Bronchial epithelial cell (primary cell): Measurements from ENCODE around the gene MIA2. TPM values are rescaled to one million over a fixed set of nuclear protein-coding genes. Genes with fewer than 3 reads are reported as not detected.
A peak's percentile ranks its signal among the peaks of the same experiment; 100 is the strongest.

Experiments
- DNase-seq: peaks from one replicate; pipeline ENCODE4 v3.0.0-alpha.2; 2010; ENCODE audit warnings: low read depth
- FAIRE-seq: peaks from 2 replicates; lab custom pipeline; 2011; peaks lifted over from hg19 to GRCh38; lab: Jason Lieb, UNC
- H3K27me3 ChIP-seq: 2 replicates; pipeline ENCODE4 v1.5.1; 2011; ENCODE audit warnings: low read length; ENCODE audit not compliant: control insufficient read depth, insufficient read depth
- H3K36me3 ChIP-seq: 2 replicates; pipeline ENCODE4 v1.5.1; 2011; ENCODE audit warnings: low read length; ENCODE audit not compliant: control insufficient read depth, insufficient read depth
- H3K4me3 ChIP-seq: 2 replicates; pipeline ENCODE4 v1.5.1; 2011; ENCODE audit warnings: mild to moderate bottlenecking, low read depth, low read length, control low read depth
- CTCF ChIP-seq: IDR thresholded peaks from 2 replicates; pipeline ENCODE4 v1.5.1; 2011; ENCODE audit warnings: mild to moderate bottlenecking, moderate library complexity, low read length, control low read depth, inconsistent platforms; ENCODE audit not compliant: insufficient read depth, severe bottlenecking
- total RNA-seq: library from RNA; depleted of rRNA; stranded (reverse); fragments of >200 nt; gene quantifications from 2 replicates; pipeline ENCODE4 v1.2.1, GENCODE V29; 2014

MIA2 gene
- total RNA-seq, 1 donor from 2014 or later: 41.9 TPM

DNA sequence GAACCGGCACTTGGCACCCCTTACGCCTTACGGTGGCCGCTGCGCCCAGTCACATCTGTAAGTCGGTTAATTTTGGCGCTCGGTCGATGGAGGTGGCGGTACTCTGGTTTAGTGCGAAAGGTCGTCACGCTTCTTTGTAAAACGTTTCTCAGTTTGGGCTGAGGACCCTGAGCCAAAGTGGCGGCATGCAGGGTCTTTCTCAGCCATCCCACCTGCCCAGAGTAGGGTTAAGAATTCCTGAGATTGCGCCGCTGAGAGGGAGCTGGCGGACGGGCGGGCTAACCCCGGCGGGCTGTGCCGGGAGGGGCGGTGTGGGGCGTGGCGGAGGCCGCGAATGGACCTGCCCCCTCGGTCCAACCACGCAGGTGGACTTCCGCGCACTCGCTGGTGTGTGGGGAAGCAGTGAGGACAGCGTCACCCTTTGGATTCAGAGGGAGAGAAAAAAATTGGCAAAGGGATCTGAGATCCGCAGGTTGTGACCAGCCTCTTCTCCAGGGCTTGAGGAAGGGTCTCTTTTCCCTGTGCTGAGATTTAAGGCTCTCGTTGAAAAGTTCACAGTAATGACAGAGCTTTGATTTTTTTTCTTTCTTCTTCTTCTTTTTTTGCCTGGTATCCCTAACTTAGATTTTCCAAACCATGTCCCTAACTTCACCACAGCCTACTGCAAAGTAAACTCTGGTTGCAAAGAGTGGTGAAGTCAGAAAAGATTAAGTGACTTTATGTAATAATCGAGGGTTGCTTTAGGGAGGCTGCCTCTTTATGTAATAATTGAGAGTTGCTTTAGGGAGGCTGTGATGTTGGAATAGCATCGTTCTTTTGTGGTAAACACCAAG, 199.1 kb downstream of the MIA2 start:
- H3K27me3 ChIP-seq: no peaks in the 10 kb centered on the region
- H3K36me3 ChIP-seq: no peaks in the 10 kb centered on the region
- no peak for FAIRE-seq

DNA sequence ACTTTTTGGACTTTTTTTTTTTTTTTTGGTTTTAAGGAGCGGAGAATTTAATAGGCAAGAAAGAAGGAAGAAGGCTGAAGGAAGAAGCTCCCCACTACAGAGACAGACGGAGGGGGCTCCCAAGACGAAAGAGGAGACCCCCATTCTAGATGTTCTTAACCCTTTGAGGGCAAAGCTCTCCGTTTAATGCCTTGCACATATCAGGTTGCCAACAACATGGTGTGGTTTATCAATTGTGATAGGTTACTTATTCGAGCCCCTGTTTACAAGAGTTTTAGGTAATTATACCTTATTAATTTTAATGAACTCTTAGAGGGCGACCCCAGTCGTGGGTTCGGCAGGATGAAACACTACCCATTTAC, 199.7 kb downstream of the MIA2 start:
- FAIRE-seq (no peak), DNase-seq (no peak)
- Histone ChIP-seq H3K36me3 (no peaks in the 10 kb centered on the region), H3K4me3 (peak overlapping the region; percentile 89), H3K27me3 (no peaks in the 10 kb centered on the region)
- TF ChIP-seq CTCF: no peak

More for the DNA sequence above, 199.1 kb downstream of the MIA2 start:
- H3K4me3 ChIP-seq: peak overlapping the region; percentile 89
- TF ChIP-seq CTCF: peak; percentile 33
- peak; percentile 79 for DNase-seq

- peak; percentile 65 for DNase-seq
- no peak for TF ChIP-seq CTCF
- FAIRE-seq: no peak
- no peaks in the 10 kb centered on the region for H3K27me3 ChIP-seq
- H3K36me3 ChIP-seq: no peaks in the 10 kb centered on the region
- no peak overlapping the region for H3K4me3 ChIP-seq
Observed at GRCh38 chr14:39434401-39434800, 200.7 kb downstream of the MIA2 start.

DNA sequence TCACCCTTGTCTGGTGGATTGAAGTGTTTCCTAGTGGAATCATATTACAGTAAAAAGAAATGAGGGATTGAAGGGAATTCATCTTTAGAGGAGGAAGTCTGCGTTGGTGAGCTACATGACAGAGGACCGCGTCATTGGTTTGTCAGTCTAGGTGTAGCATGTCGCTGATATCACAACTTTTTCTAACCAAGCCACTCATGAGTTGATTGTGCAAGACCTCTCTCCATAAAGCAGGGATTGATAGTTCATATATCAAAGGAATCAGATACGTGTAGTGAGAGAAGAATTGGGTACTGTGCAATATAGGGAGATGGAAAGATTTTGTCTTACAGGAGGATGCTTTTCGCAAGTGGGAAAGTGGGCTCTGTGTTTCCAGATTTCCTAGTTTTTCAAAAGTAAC, 201.5 kb downstream of the MIA2 start:
- FAIRE-seq: no peak
- no peaks in the 10 kb centered on the region for H3K27me3 ChIP-seq

More for the DNA sequence above, 201.5 kb downstream of the MIA2 start:
- TF ChIP-seq CTCF: no peak
- no peak overlapping the region for H3K4me3 ChIP-seq
- no peaks in the 10 kb centered on the region for H3K36me3 ChIP-seq
- DNase-seq: no peak

Other genes starting within 250 kb of the MIA2 start
- 140 and 211 TPM in 2 replicates for gene SEC23A, start 130.7 kb upstream of the MIA2 start, total RNA-seq
- 31.9 and 51.3 TPM in 2 replicates for gene GEMIN2, start 119.6 kb upstream of the MIA2 start, total RNA-seq
- gene TRAPPC6B, start 63.6 kb upstream of the MIA2 start, total RNA-seq: 31.6 and 41.9 TPM in 2 replicates
- gene PNN, start 58.7 kb upstream of the MIA2 start, total RNA-seq: 12.9 and 18.9 TPM in 2 replicates
- 11.3 and 13.7 TPM in 2 replicates for gene FBXO33, start 198.5 kb downstream of the MIA2 start, total RNA-seq